GM23338 (cell line): Measurements from ENCODE around the gene TBX18. TPM values are rescaled to one million over a fixed set of nuclear protein-coding genes. Genes with fewer than 3 reads are reported as not detected.

Experiments used
- ATAC-seq: fragments of 200-7000 bp; cut with Tn5 transposase; 3 replicates; pipeline ENCODE4 v1.9.1; 2020
- DNase-seq: peaks from one replicate; pipeline ENCODE4 v3.0.0-alpha.2; 2015; ENCODE audit warnings: low spot score
- H2AFZ ChIP-seq: fragments of 200-600 bp; sonication (generic); 2 replicates; pipeline ENCODE4 v1.8.0; 2016; ENCODE audit warnings: antibody characterized with exemption, mild to moderate bottlenecking, moderate library complexity
- H3F3A ChIP-seq: fragments of 200-600 bp; sonication (generic); replicated peaks from 2 replicates; pipeline ENCODE4 v1.8.0; 2017; ENCODE audit warnings: antibody characterized with exemption, mixed run types, low read depth
- H3K27ac ChIP-seq: fragments of 200-600 bp; sonication (generic); 2 replicates; pipeline ENCODE4 v1.6.1; 2016; ENCODE audit warnings: low read depth
- H3K27me3 ChIP-seq: fragments of 200-600 bp; sonication (generic); 2 replicates; pipeline ENCODE4 v1.8.0; 2016; ENCODE audit warnings: mild to moderate bottlenecking, mixed run types, moderate library complexity; ENCODE audit not compliant: insufficient read depth
- H3K36me3 ChIP-seq: fragments of 200-600 bp; sonication (generic); 2 replicates; pipeline ENCODE4 v1.8.0; 2016; ENCODE audit warnings: mild to moderate bottlenecking; ENCODE audit not compliant: insufficient read depth
- H3K4me1 ChIP-seq: fragments of 200-600 bp; sonication (generic); 2 replicates; pipeline ENCODE4 v1.8.0; 2016; ENCODE audit warnings: mild to moderate bottlenecking, moderate library complexity; ENCODE audit not compliant: insufficient read depth
- H3K4me2 ChIP-seq: fragments of 200-600 bp; sonication (generic); 2 replicates; pipeline ENCODE4 v1.7.1; 2017; ENCODE audit warnings: mixed run types
- H3K4me3 ChIP-seq: fragments of 200-600 bp; sonication (generic); 2 replicates; pipeline ENCODE4 v1.6.1; 2016; ENCODE audit warnings: mixed run types
- H3K79me2 ChIP-seq: fragments of 200-600 bp; sonication (generic); replicated peaks from 2 replicates; pipeline ENCODE4 v1.8.0; 2017; ENCODE audit warnings: mild to moderate bottlenecking; ENCODE audit not compliant: insufficient read depth
- H3K9me2 ChIP-seq: fragments of 200-600 bp; sonication (generic); 2 replicates; pipeline ENCODE4 v1.8.0; 2017; ENCODE audit not compliant: insufficient read depth
- H4K20me1 ChIP-seq: fragments of 200-600 bp; sonication (generic); replicated peaks from 2 replicates; pipeline ENCODE4 v1.8.0; 2017; ENCODE audit warnings: mild to moderate bottlenecking; ENCODE audit not compliant: insufficient read depth
- H3K27ac Mint-ChIP-seq: 2 replicates; pipeline ENCODE4 v1.8.0; 2020; ENCODE audit warnings: inconsistent platforms, mild to moderate bottlenecking, moderate library complexity, mixed read lengths
- H3K27me3 Mint-ChIP-seq: 3 replicates; pipeline ENCODE4 v1.8.0; 2022; ENCODE audit warnings: low read depth, mild to moderate bottlenecking, moderate library complexity, mixed read lengths, inconsistent platforms; ENCODE audit not compliant: insufficient read depth, poor library complexity
- H3K36me3 Mint-ChIP-seq: 3 replicates; pipeline ENCODE4 v1.8.0; 2021; ENCODE audit warnings: low read depth, mild to moderate bottlenecking, inconsistent platforms, moderate library complexity, mixed read lengths
- H3K4me1 Mint-ChIP-seq: 3 replicates; pipeline ENCODE4 v1.8.0; 2020; ENCODE audit warnings: mild to moderate bottlenecking, inconsistent platforms, mixed read lengths
- H3K4me3 Mint-ChIP-seq: 3 replicates; pipeline ENCODE4 v1.8.0; 2021; ENCODE audit warnings: moderate library complexity, mild to moderate bottlenecking, inconsistent platforms, mixed read lengths
- H3K9me3 Mint-ChIP-seq: 3 replicates; pipeline ENCODE4 v1.8.0; 2020; ENCODE audit warnings: moderate library complexity, mild to moderate bottlenecking, inconsistent platforms, mixed read lengths
- CREB1 ChIP-seq: fragments of 250-450 bp; sonication (Bioruptor Pico); IDR thresholded peaks from 2 replicates; pipeline ENCODE4 v1.5.0; 2020; ENCODE audit warnings: low read depth, mild to moderate bottlenecking, moderate library complexity
- POLR2AphosphoS5 ChIP-seq: IDR thresholded peaks from 2 replicates; pipeline ENCODE4 v1.6.1; 2016; ENCODE audit warnings: antibody characterized with exemption, low read depth
- ZNF114 ChIP-seq: fragments of 250-450 bp; sonication (Bioruptor Pico); IDR thresholded peaks from 2 replicates; pipeline ENCODE4 v1.5.0; 2020; ENCODE audit warnings: mild to moderate bottlenecking, moderate library complexity
- polyA plus RNA-seq: library from polyadenylated mRNA; unstranded; fragments of >200 nt; fragmentation: Nextera tagmentation; extraction: Ambion mirVana; gene quantifications from 2 replicates; pipeline ENCODE4 v1.2.1, GENCODE V29; 2016
- total RNA-seq: library from RNA; depleted of rRNA; stranded (reverse); fragments of >200 nt; shearing (Covaris generic); gene quantifications from 2 replicates; pipeline ENCODE4 v1.2.3, GENCODE V29; 2014
- TF ChIP-seq, protein P1 (sequence below): fragments of 250-450 bp; sonication (Bioruptor Pico); IDR thresholded peaks from 2 replicates; pipeline ENCODE4 v1.5.0; 2020; ENCODE audit warnings: mild to moderate bottlenecking, moderate library complexity
- TF ChIP-seq, protein P2 (sequence below): IDR thresholded peaks from one replicate; pipeline ENCODE4 v1.6.1; 2018; ENCODE audit warnings: antibody characterized with exemption; ENCODE audit not compliant: unreplicated experiment

TBX18 gene
- total and polyA plus RNA-seq, 2 experiments from 2014 or later = 0.03 TPM; not detected in 1

DNA sequence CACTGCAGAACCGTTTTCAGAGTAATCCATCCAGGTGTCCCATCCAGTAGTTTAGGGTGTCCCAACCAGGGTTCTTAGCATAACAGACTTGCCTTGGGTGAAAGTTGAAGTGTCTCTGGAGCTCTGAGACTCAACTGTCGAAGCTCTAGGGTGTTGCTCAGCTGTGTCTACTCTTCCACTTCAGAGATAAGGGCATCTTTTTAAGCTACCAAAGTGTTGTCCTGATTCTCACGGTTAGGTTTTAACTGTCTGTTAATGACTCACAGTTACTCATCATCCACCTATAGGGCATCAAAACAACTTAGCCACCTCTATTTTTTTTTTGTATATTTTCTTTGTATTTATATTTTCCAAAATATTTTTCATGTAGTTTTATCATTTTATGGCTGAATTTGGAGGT is 36.9 kb upstream of the TBX18 start (continued):
- TF ChIP-seq, protein P1, sequence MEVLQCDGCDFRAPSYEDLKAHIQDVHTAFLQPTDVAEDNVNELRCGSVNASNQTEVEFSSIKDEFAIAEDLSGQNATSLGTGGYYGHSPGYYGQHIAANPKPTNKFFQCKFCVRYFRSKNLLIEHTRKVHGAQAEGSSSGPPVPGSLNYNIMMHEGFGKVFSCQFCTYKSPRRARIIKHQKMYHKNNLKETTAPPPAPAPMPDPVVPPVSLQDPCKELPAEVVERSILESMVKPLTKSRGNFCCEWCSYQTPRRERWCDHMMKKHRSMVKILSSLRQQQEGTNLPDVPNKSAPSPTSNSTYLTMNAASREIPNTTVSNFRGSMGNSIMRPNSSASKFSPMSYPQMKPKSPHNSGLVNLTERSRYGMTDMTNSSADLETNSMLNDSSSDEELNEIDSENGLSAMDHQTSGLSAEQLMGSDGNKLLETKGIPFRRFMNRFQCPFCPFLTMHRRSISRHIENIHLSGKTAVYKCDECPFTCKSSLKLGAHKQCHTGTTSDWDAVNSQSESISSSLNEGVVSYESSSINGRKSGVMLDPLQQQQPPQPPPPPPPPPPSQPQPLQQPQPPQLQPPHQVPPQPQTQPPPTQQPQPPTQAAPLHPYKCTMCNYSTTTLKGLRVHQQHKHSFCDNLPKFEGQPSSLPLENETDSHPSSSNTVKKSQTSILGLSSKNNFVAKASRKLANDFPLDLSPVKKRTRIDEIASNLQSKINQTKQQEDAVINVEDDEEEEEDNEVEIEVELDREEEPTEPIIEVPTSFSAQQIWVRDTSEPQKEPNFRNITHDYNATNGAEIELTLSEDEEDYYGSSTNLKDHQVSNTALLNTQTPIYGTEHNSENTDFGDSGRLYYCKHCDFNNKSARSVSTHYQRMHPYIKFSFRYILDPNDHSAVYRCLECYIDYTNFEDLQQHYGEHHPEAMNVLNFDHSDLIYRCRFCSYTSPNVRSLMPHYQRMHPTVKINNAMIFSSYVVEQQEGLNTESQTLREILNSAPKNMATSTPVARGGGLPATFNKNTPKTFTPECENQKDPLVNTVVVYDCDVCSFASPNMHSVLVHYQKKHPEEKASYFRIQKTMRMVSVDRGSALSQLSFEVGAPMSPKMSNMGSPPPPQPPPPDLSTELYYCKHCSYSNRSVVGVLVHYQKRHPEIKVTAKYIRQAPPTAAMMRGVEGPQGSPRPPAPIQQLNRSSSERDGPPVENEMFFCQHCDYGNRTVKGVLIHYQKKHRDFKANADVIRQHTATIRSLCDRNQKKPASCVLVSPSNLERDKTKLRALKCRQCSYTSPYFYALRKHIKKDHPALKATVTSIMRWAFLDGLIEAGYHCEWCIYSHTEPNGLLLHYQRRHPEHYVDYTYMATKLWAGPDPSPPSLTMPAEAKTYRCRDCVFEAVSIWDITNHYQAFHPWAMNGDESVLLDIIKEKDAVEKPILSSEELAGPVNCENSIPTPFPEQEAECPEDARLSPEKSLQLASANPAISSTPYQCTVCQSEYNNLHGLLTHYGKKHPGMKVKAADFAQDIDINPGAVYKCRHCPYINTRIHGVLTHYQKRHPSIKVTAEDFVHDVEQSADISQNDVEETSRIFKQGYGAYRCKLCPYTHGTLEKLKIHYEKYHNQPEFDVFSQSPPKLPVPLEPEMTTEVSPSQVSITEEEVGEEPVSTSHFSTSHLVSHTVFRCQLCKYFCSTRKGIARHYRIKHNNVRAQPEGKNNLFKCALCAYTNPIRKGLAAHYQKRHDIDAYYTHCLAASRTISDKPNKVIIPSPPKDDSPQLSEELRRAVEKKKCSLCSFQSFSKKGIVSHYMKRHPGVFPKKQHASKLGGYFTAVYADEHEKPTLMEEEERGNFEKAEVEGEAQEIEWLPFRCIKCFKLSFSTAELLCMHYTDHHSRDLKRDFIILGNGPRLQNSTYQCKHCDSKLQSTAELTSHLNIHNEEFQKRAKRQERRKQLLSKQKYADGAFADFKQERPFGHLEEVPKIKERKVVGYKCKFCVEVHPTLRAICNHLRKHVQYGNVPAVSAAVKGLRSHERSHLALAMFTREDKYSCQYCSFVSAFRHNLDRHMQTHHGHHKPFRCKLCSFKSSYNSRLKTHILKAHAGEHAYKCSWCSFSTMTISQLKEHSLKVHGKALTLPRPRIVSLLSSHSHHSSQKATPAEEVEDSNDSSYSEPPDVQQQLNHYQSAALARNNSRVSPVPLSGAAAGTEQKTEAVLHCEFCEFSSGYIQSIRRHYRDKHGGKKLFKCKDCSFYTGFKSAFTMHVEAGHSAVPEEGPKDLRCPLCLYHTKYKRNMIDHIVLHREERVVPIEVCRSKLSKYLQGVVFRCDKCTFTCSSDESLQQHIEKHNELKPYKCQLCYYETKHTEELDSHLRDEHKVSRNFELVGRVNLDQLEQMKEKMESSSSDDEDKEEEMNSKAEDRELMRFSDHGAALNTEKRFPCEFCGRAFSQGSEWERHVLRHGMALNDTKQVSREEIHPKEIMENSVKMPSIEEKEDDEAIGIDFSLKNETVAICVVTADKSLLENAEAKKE (CRISPR knock-in tag) = no peak

DNA sequence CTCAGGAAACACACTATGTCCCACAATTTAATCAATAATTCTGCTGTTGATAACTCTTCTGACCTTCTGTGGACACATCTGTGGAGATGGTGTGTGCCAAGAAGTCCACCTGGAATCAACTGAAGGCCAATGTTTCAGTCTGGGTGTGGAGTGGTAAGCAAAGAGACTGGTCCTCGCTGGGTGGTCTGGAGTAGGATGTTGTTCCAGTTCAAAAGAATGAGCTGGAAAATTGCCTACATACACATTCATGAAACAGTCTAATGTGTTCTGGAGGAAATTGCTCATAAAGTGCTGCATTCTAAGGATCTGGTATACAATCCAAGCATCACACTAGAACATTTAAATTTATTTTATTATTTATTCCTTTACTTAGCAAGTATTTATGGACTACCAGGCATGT is 33.9 kb upstream of the TBX18 start:
- H3K4me1 Mint-ChIP-seq = no peaks in the 10 kb centered on the region
- no peak for TF ChIP-seq CREB1 (CRISPR knock-in tag)
- no peak for TF ChIP-seq POLR2AphosphoS5
- TF ChIP-seq, protein P1 (CRISPR knock-in tag) = no peak
- no peak for TF ChIP-seq ZNF114 (CRISPR knock-in tag)
- TF ChIP-seq, protein P2, sequence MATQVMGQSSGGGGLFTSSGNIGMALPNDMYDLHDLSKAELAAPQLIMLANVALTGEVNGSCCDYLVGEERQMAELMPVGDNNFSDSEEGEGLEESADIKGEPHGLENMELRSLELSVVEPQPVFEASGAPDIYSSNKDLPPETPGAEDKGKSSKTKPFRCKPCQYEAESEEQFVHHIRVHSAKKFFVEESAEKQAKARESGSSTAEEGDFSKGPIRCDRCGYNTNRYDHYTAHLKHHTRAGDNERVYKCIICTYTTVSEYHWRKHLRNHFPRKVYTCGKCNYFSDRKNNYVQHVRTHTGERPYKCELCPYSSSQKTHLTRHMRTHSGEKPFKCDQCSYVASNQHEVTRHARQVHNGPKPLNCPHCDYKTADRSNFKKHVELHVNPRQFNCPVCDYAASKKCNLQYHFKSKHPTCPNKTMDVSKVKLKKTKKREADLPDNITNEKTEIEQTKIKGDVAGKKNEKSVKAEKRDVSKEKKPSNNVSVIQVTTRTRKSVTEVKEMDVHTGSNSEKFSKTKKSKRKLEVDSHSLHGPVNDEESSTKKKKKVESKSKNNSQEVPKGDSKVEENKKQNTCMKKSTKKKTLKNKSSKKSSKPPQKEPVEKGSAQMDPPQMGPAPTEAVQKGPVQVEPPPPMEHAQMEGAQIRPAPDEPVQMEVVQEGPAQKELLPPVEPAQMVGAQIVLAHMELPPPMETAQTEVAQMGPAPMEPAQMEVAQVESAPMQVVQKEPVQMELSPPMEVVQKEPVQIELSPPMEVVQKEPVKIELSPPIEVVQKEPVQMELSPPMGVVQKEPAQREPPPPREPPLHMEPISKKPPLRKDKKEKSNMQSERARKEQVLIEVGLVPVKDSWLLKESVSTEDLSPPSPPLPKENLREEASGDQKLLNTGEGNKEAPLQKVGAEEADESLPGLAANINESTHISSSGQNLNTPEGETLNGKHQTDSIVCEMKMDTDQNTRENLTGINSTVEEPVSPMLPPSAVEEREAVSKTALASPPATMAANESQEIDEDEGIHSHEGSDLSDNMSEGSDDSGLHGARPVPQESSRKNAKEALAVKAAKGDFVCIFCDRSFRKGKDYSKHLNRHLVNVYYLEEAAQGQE = no peak

More for the DNA sequence above, 33.9 kb upstream of the TBX18 start:
- Mint-ChIP-seq H3K4me3 (no peak overlapping the region), H3K27ac (no peak overlapping the region), H3K36me3 (peaks cover 6% of the 10 kb centered on the region; the same call in 1 of the 3 replicates), H3K9me3 (peaks cover 20% of the 10 kb centered on the region), H3K27me3 (no peaks in the 10 kb centered on the region)
- peaks cover 9% of the 10 kb centered on the region for H3K9me2 ChIP-seq
- no peaks in the 10 kb centered on the region for H3K4me1 ChIP-seq
- H3K4me3 ChIP-seq = no peak overlapping the region
- H3K79me2 ChIP-seq = no peaks in the 10 kb centered on the region
- H3K27me3 ChIP-seq = no peaks in the 10 kb centered on the region
- no peak overlapping the region for H2AFZ ChIP-seq
- no peaks in the 10 kb centered on the region for H3F3A ChIP-seq
- H3K36me3 ChIP-seq = no peaks in the 10 kb centered on the region
- no peak for ATAC-seq
- no peak overlapping the region for H3K4me2 ChIP-seq
- no peaks in the 10 kb centered on the region for H4K20me1 ChIP-seq
- no peak overlapping the region for H3K27ac ChIP-seq
- DNase-seq = no peak
